Testis (tissue), 3 donors: ENCODE measurements around the gene CA9. TPM values are rescaled to one million over a fixed set of nuclear protein-coding genes. Genes with fewer than 3 reads are reported as not detected.

ENCODE experiments used
- DNase-seq: peaks from one replicate; pipeline ENCODE4 v3.0.0-alpha.2; 2019
- H3K27ac ChIP-seq, 2 donors: fragments of 200-600 bp; sonication (generic); one replicate each; pipeline ENCODE4 v1.5.1; 2019
- H3K27me3 ChIP-seq: fragments of 200-600 bp; sonication (generic); one replicate; pipeline ENCODE4 v1.5.1; 2019
- H3K36me3 ChIP-seq: fragments of 200-600 bp; sonication (generic); one replicate; pipeline ENCODE4 v1.5.1; 2017; ENCODE audit warnings: low read depth; ENCODE audit errors: missing control alignments
- H3K4me1 ChIP-seq: fragments of 200-600 bp; sonication (generic); one replicate; pipeline ENCODE4 v1.5.1; 2019
- H3K4me3 ChIP-seq, 2 donors: fragments of 200-600 bp; sonication (generic); one replicate each; pipeline ENCODE4 v1.5.1; 2017 to 2019
- H3K9me3 ChIP-seq: fragments of 200-600 bp; sonication (generic); one replicate; pipeline ENCODE4 v1.5.1; 2017
- CTCF ChIP-seq, 3 experiments: fragments of 450-650 bp in 2 of 3; fragments of 200-600 bp in 1 of 3; sonication (generic) in 1 of 3; IDR thresholded peaks; one replicate each; pipeline ENCODE4 v1.5.1; 2016 to 2019; ENCODE audit warnings: antibody characterized with exemption in 3 of 3, mild to moderate bottlenecking in 2 of 3, moderate library complexity in 1 of 3
- POLR2A ChIP-seq: fragments of 450-650 bp; IDR thresholded peaks from one replicate; pipeline ENCODE4 v1.6.1; 2017; ENCODE audit warnings: antibody characterized with exemption, mild to moderate bottlenecking, moderate library complexity
- WGBS, 2 donors: methylation state at CpG; one replicate each; pipeline ENCODE4 v1.1.5; 2018; 5-methylcytosine and 5-hydroxymethylcytosine counted together
- intact Hi-C: fragments of 100-400 bp; cut with DNase I; formaldehyde crosslinking; loops from one replicate; pipeline ENCODE4 v1.15.1; 2023; ENCODE audit warnings: low total_unique reads
- polyA plus RNA-seq: library from polyadenylated mRNA; stranded (reverse); fragments of 350-450 nt; fragmentation: Illumina TruSeq; extraction: RNeasy Lipid Tissue Mini Kit (QIAGEN cat#74804); gene quantifications from one replicate; pipeline ENCODE4 v1.2.3, GENCODE V29; 2014; ENCODE audit warnings: low read depth, low replicate concordance; ENCODE audit not compliant: insufficient read depth
- total RNA-seq, 2 donors: library from RNA; depleted of rRNA; stranded (reverse); fragments of >200 nt; gene quantifications; one replicate each; pipeline ENCODE4 v1.2.3, GENCODE V29; 2016

The CA9 gene
- total and polyA plus RNA-seq, 3 donors from 2014 or later = 11.0 to 50.5 (median 36.8) TPM

- TF ChIP-seq POLR2A (no peak), CTCF (IDR thresholded peaks at IDR 0.05) (no peak)
- WGBS, 2 donors = 90 to 100% methylated on average over 7 of the region's 7 CpGs
- H3K9me3 ChIP-seq = no peaks in the 10 kb centered on the region
- peaks cover 4% of the 10 kb centered on the region for H3K4me1 ChIP-seq
- no peak overlapping the region for H3K4me3 ChIP-seq
- H3K27ac ChIP-seq = no peak overlapping the region
- intact Hi-C loops = no loop called here
- no peaks in the 10 kb centered on the region for H3K36me3 ChIP-seq
- no peak for DNase-seq
- H3K27me3 ChIP-seq = no peaks in the 10 kb centered on the region
Observed at GRCh38 chr9:35702696-35703095, 29.0 kb downstream of the CA9 start.

- Histone ChIP-seq H3K4me3 (no peak overlapping the region), H3K27ac (no peak overlapping the region), H3K27me3 (no peaks in the 10 kb centered on the region), H3K9me3 (no peaks in the 10 kb centered on the region), H3K4me1 (peaks cover 4% of the 10 kb centered on the region), H3K36me3 (no peaks in the 10 kb centered on the region)
- 91% methylated on average over 21 to 26 of the region's 26 CpGs for WGBS, 2 donors
- TF ChIP-seq POLR2A (no peak), CTCF (IDR thresholded peaks at IDR 0.05) (no peak)
- intact Hi-C loops = no loop called here
- DNase-seq = no peak
Observed at GRCh38 chr9:35703906-35704672, 30.4 kb downstream of the CA9 start.

- H3K36me3 ChIP-seq = no peaks in the 10 kb centered on the region
- H3K4me3 ChIP-seq = no peak overlapping the region
- H3K27me3 ChIP-seq = no peaks in the 10 kb centered on the region
- DNase-seq = no peak
- H3K4me1 ChIP-seq = peaks cover 4% of the 10 kb centered on the region
- intact Hi-C loops = no loop called here
- no peak for TF ChIP-seq CTCF (IDR thresholded peaks at IDR 0.05)
- TF ChIP-seq POLR2A = no peak
- no peak overlapping the region for H3K27ac ChIP-seq
- 84 to 88% methylated on average over 5 to 8 of the region's 8 CpGs for WGBS, 2 donors
- H3K9me3 ChIP-seq = no peaks in the 10 kb centered on the region
Observed at GRCh38 chr9:35705372-35705771, 31.6 kb downstream of the CA9 start.

- 90 to 95% methylated on average over 2 to 7 of the region's 7 CpGs for WGBS, 2 donors
- H3K27me3 ChIP-seq = no peaks in the 10 kb centered on the region
- DNase-seq = no peak
- no peaks in the 10 kb centered on the region for H3K36me3 ChIP-seq
- H3K4me3 ChIP-seq = no peak overlapping the region
- TF ChIP-seq CTCF (IDR thresholded peaks at IDR 0.05) (no peak), POLR2A (no peak)
- H3K9me3 ChIP-seq = no peaks in the 10 kb centered on the region
- H3K27ac ChIP-seq = no peak overlapping the region
- H3K4me1 ChIP-seq = peaks cover 2% of the 10 kb centered on the region
- intact Hi-C loops = no loop called here
Observed at GRCh38 chr9:35705836-35706430, 32.2 kb downstream of the CA9 start.
